Fibroblast of skin of back (primary cell): Measurements from ENCODE around the gene TSC22D3.

ENCODE experiments used
- DNase-seq: peaks from one replicate; pipeline ENCODE4 v3.0.0-alpha.2; 2013

The TSC22D3 gene

GRCh38 chrX:107760304-107761077, 15.1 kb downstream of the TSC22D3 start:
- no peak for DNase-seq

DNA sequence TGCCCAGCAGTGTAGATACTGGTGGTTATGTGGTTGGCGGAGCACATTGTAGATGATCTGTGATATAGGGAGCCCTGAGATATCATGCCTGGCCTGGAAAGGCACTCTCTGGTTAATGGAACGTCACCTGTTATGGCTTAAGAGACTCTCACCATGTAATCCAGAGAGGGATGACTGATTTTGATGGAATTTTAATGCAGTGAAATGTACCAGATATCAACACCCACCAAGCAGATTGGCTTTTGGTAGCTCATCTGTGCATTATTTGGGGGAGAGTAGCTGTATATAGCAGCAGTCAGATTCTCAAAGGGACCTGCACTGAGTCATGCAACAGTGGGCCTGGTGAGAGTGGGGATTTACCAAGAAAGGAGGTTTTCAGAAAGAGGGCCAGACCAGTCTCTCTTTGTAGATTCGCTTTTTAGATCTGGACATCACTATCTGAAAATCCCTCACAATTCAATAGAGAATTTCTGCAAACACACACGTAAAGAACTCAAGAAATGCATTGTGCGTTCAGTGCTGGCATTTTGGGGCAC, 17.3 kb downstream of the TSC22D3 start:
- no peak for DNase-seq

DNA sequence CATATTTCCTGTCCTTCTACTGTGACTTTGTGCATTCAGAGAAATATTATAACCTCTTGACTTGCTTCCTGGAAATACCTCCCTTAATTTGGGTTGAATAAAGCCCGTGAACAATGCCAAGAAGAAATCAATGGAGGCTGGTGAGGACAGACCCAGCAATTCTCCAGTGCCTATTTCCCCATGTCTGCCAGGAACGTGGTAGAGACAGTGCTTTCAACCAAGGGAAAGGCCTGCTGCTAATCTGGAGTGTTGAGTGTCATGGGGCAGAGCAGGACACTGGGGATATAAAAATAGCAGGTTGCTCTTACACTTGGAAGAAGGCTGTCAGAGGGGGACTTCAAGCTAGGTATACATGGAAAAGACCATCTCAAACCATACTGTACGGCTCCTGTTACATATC, 19.9 kb downstream of the TSC22D3 start:
- DNase-seq, result no peak

- DNase-seq, result no peak
Measured at GRCh38 chrX:107753187-107753586, 22.4 kb downstream of the TSC22D3 start.

DNA sequence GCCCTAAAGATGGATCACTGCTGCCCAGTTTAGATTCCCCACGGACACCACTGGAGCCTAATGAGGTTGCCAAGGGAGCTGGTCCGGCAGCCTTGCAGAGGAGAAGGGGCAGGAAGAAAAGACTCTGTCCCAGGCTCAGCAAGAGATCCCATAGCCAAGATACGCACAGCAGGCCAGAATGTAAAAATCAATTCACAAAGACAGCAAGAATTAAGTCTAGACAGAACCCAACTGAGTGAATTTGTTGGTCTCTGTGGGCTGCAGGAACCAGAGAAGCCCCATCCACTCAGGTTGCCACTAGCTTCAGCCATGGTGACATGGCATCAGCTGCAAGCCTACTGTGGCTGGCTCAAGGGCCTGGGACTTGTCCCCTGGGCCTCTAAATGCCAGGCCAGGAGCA, 22.9 kb downstream of the TSC22D3 start:
- DNase-seq, result no peak

- no peak for DNase-seq
Measured at GRCh38 chrX:107752043-107752442, 23.5 kb downstream of the TSC22D3 start.

GRCh38 chrX:107750861-107751445, 24.6 kb downstream of the TSC22D3 start:
- DNase-seq, result no peak

- no peak for DNase-seq
Measured at GRCh38 chrX:107750263-107750662, 25.3 kb downstream of the TSC22D3 start.

DNA sequence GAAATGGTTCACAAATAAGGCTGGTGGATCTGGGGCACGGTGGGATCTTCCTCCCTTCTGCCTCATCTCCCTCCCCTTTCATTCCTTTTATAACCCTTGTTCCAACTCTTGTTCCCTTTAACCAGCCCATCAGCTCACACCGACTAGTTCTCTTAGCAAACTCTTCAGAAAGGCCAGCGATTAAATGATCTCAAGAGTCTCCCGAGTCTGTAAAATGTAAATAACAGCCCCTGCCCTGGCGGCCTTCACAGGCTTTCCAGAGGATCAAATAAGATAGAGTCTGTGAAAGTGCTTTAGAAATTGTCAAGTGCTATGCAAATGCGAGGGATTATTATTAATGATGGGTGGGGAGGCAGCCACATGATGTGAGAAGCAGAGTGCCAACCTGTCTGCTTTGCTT, 27.1 kb downstream of the TSC22D3 start:
- DNase-seq, result no peak

DNA sequence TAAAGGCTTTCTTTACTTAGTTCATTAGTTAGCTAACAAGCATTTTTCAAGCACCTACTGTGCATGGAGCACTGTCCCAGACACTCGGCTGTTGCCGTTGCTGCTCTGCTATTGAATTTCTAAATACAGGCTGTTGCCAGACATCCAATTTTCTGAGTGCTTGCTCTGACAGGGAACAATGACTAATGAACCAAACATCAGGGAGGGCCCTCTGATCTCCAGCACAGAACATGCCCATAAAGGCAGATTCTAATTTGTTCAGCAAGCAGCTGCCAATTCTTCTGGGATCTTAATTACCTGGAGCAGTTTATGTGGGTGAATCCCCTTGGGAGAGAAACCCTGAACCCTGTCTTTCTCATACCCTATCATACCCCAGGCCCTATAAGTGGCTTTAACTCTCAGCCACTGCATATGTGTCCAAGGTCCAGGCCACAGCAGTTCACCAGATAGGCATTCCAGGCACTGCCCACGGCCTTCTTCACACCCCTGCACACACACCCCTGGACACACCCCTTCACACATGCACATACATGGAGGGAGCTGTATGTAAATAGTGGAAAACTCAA, 27.9 kb downstream of the TSC22D3 start:
- DNase-seq, result peak; percentile 60

GRCh38 chrX:107744868-107745267, 30.7 kb downstream of the TSC22D3 start:
- no peak for DNase-seq

GRCh38 chrX:107743995-107744394, 31.6 kb downstream of the TSC22D3 start:
- DNase-seq, result no peak

- no peak for DNase-seq
Measured at GRCh38 chrX:107742700-107743191, 32.8 kb downstream of the TSC22D3 start.

DNA sequence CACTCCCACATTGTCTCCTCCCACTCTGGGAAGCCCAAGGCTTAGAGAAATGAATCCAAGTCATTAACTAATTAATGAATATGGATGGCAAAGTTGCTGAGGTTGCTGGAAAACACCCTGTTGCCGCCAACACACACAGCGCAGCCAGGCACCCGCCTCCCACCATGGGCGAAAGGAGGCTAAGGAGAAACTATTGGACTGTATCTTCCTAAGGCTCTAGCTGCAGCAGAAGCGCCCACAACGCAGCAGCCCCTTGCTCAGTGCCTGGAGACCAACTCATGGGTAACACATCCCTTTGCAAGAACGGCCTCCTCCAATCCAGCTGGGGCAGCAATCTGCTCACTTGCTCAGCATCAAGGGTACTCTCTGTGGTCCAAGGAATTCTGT, 34.2 kb downstream of the TSC22D3 start:
- no peak for DNase-seq

GRCh38 chrX:107739541-107739940, 36.0 kb downstream of the TSC22D3 start:
- DNase-seq, result no peak

DNA sequence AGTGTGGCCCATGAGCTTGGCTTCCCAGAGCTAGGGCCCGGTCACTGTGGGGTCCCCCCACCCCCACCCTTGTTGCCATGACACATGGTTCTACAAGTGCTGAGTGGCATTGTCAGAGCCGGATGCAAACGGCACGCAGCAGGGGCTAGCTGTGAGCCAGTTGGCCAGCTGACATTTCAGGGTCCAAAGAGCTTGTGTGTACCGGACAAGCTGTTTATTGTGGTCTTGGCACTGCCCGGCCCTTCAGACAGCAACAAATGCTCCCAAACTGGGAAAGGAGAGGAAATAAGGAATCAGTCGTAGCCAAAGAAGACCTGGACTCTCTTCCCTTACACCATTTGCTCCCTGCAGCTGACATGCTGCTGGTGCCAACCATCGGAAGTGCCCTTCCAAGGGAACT, 36.8 kb downstream of the TSC22D3 start:
- no peak for DNase-seq

GRCh38 chrX:107738272-107738671, 37.3 kb downstream of the TSC22D3 start:
- DNase-seq, result no peak

DNA sequence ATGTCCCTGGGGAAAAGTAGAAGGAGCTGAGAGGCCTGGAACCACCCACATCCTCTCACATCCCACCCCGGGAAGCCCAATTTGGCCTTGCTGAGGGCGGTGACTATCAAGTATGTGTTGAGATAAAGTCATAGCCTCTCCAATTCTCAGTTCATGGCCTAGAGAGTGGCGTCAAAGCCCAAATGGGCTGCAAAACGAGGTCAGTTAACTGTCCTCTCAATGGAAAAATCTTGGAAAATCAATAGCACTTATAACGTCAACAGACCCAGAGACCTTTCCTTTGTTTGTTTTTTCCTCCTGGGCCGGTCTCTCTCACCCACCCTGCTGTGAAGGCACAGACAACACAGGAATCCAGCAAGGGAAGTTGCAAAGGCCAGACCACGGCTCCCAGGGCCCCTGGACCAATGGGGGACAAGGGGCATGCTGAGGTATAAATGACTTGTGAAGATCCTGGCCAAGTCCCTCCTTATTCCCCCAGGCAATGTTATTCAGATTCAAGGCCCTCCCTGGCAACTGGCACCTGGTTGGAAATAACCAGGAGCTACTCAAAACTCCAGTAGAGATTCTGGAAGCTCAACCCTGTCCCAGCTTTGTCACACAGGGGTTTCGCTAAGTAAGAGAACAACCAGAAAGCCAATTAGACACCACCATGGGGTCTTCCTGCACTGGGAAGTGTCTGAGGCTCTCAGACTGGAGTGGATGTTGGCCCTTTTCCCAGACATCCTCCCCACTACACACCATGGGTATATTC, 38.6 kb downstream of the TSC22D3 start:
- no peak for DNase-seq

DNA sequence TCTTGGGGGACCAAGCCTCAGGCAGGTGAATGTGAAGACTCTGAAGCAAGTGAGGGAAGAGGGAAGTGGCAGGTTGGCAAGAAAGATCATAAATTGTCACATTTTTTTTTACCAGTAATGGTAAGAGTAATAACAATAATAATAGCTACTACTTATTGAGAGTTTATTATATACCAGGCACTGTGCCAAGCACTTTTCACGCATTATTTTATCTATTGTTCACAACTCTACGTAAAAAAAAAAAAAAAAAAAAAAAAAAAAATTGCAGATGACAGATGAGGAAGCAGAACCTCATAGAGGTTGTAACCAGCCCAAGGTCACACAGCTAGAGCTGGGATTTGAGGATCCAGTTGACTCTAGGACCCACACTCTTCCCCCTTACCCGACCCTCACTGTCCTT, 40.9 kb downstream of the TSC22D3 start:
- no peak for DNase-seq

GRCh38 chrX:107733686-107734085, 41.9 kb downstream of the TSC22D3 start:
- no peak for DNase-seq

- peak; percentile 77 for DNase-seq
Measured at GRCh38 chrX:107731831-107732502, 43.6 kb downstream of the TSC22D3 start.

- DNase-seq, result no peak
Measured at GRCh38 chrX:107730991-107731766, 44.4 kb downstream of the TSC22D3 start.
